ENCODE data around the gene ZDHHC8.

ZDHHC8 gene

GRCh38 chr22:20090730-20091240 lies 40.8 kb upstream of the ZDHHC8 start:
- TF ChIP-seq, protein P1, sequence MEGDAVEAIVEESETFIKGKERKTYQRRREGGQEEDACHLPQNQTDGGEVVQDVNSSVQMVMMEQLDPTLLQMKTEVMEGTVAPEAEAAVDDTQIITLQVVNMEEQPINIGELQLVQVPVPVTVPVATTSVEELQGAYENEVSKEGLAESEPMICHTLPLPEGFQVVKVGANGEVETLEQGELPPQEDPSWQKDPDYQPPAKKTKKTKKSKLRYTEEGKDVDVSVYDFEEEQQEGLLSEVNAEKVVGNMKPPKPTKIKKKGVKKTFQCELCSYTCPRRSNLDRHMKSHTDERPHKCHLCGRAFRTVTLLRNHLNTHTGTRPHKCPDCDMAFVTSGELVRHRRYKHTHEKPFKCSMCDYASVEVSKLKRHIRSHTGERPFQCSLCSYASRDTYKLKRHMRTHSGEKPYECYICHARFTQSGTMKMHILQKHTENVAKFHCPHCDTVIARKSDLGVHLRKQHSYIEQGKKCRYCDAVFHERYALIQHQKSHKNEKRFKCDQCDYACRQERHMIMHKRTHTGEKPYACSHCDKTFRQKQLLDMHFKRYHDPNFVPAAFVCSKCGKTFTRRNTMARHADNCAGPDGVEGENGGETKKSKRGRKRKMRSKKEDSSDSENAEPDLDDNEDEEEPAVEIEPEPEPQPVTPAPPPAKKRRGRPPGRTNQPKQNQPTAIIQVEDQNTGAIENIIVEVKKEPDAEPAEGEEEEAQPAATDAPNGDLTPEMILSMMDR (conservative IDR thresholded peaks at IDR 0.05; ENCODE audit: control insufficient read depth, insufficient read depth, low read depth, low read length) = no peak
- no peak overlapping the region for H3K4me3 ChIP-seq (ENCODE audit: control insufficient read depth, low read depth, low read length)
- DNase-seq (ENCODE audit: low read depth) = no peak

GRCh38 chr22:20091690-20092476 lies 39.7 kb upstream of the ZDHHC8 start:
- no peak for DNase-seq (ENCODE audit: low read depth)
- H3K4me3 ChIP-seq (ENCODE audit: control insufficient read depth, low read depth, low read length) = no peak overlapping the region
- TF ChIP-seq, protein P1 (conservative IDR thresholded peaks at IDR 0.05; ENCODE audit: control insufficient read depth, insufficient read depth, low read depth, low read length) = no peak

DNA sequence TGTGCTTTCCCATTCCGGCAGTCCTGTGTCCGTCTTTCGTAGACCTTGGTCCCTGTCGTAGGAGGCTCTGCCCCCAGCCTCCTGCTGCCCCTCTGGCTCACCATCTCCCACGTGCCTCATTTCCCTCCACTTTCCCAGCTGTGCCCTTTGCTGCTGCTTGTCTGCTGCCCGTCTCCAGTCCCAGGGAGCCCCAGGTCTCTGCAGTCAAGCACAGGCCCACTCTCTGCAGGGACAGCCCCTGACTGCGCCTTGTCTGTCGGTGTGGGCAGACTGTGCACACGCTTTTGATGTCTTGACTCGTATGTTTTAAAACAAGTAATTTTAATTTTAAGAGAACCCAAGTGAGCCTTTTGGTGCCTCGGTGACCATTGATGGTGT lies 39.1 kb upstream of the ZDHHC8 start:
- TF ChIP-seq, protein P1 (conservative IDR thresholded peaks at IDR 0.05; ENCODE audit: control insufficient read depth, insufficient read depth, low read depth, low read length) = no peak
- no peak overlapping the region for H3K4me3 ChIP-seq (ENCODE audit: control insufficient read depth, low read depth, low read length)
- DNase-seq (ENCODE audit: low read depth) = no peak

DNA sequence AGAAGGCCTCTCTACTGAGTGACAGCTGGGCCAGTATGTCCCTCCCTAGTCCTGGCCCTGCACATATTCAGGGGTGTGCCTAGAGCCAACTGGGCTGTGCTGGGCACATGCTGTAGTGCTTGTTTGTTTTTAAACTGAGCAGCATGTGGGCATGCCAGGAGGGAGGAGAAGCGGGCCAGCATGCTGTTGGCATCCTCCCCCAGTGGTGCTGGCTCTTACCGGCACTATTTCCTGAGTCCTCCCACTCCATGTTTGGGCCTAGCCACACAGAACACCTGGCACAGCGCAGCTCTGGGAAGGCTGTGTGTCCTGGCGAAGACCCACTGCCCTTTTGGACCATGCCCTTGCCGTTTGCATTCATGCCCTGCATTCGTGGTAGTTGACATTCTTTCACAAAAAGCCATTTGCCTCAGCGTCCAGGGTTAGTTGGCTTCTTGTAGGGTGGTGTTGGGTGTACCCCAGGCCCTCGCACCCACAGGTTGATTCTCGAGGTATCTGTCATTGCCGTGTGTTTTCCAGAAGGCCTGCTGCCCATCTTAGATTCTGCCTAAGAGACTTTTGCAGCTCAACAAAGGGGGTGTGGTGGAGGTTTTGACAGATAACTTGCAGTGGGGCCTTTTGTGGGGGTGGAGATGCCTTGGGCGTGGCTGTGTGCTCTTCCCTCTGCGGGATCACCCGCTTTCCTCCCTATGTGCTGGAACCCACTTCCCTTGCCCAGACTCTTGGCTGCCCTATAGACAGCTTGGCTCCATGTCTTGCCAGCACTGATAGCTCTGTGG lies 38.0 kb upstream of the ZDHHC8 start:
- no peak overlapping the region for H3K4me3 ChIP-seq (ENCODE audit: control insufficient read depth, low read depth, low read length)
- no peak for DNase-seq (ENCODE audit: low read depth)
- TF ChIP-seq, protein P1 (conservative IDR thresholded peaks at IDR 0.05; ENCODE audit: control insufficient read depth, insufficient read depth, low read depth, low read length) = no peak

DNA sequence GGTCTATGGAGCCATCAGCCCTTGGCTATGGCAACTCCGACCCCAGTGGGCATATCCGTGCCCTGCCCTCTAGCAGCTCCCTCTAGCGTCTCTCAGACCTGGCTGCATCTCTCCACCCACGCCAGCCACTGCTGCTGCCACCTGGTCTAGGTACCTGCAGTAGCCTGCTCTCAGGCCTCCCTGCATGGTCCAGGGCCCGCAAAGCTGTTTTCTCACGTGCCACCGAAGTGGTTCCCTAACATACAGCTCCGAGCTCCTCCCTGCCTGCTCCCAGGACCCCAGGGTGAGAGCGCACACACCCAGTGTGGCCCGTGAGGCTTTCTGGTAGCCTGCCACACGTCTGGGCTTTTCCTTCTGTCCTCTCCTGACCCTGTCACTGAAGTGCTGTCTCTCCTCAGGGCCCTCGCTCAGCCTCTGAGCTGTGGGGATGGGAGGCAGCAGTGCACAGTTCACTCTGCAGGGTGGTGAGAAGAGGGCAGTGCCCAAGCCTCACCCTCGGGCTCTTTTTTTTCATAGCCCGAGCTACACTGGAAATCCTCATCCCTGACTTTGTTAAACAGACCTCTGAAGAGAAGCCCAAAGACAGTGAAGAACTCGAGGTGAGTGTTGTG lies 37.3 kb upstream of the ZDHHC8 start:
- no peak for DNase-seq (ENCODE audit: low read depth)
- TF ChIP-seq, protein P1 (conservative IDR thresholded peaks at IDR 0.05; ENCODE audit: control insufficient read depth, insufficient read depth, low read depth, low read length) = no peak
- no peak overlapping the region for H3K4me3 ChIP-seq (ENCODE audit: control insufficient read depth, low read depth, low read length)

DNA sequence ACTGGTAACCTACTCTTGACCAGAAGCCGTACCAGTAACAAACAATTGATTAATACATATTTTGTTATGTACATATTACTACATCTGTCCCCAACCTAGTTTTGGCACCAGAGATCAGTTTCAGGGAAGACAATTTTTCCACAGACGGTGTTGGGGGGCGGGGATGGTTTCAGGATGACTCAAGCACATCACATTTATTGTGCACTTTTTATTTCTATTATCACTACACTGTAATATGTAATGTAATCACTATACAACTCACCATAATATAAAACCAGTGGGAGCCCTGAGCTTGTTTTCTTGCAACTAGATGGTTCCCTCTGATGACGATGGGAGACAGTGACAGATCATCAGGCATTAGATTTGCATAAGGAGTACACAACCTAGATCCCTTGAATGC lies 36.1 kb upstream of the ZDHHC8 start:
- no peak overlapping the region for H3K4me3 ChIP-seq (ENCODE audit: control insufficient read depth, low read depth, low read length)
- TF ChIP-seq, protein P1 (conservative IDR thresholded peaks at IDR 0.05; ENCODE audit: control insufficient read depth, insufficient read depth, low read depth, low read length) = no peak
- DNase-seq (ENCODE audit: low read depth) = no peak
